ENCODE data around the gene HMBS.
"Not testable (repeated sequence)": the region's sequence is repeated elsewhere in the genome, so short reads cannot be mapped to it uniquely, and the experiment has no call there.

Gene HMBS

DNA sequence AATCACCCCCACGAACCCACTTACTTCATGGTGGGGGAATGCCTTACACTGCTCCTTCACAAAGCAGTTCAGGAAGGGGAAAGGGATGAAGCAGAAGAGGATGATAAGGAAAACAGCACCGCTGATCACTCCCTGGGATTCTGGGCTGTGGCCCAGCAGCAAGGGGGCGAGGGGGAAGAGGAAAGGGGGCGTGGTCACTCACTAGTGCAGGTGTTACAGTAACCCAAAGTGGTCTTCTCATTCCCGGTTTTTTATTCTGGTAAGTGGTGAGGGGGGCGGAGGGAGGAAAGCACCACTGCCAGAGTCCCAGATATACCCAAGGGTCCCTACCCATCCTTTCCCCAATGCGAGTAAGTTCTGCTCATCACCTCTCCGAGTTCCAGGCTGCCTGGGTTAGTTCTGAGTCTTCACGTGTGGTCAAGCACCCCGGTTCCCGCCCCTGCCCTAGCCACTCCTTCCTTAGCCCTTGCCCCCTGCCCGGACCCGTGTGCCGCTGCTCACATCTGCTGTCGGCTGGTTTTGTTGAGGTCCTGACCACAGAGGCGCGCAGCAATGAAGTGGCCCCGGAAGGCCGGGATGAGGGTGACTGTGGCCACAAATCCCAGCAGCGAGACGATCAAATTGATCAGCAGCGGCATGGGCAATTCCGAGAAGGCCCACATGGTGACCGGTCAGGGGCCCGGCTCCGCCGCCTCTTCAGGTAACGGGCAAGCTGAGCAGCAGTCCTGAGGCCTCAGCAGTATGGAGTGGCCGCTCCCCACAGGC is 16.5 kb downstream of the HMBS start:
- DNase-seq (ENCODE audit: low read depth in 2 of 2) = no peak

DNA sequence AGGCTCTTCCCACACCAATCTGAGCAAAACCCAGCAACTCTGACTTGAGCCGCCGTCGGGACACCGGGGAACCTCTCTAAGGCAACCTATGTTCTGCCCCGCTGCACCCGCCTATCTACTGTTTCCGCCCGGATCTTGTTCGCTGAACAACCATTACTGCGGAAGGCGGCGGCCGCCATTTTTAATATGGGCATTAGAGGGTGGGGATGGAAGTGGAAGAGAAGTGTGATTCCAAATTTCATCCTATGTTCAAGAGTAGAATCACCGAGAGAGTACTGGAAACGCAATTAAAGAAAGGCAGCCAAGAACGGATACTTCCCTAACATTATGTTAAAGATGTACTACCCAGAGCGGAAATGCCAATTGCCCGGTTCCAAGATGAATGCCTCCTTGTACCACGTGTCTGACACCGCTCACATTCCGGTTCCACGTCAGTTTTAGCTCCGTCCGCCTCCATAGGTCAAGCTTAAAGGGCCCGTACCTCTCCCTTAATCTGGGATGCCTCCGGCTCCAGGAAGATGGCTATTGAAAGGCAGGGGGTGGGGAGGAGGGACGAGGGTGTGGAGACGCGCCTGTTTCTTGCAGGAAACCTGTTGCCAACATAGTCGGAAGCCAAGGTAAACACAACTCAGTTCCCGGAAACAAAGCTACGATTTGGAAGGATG is 17.2 kb downstream of the HMBS start, which contains the start of gene DPAGT1:
TSS of gene DPAGT1 (minus strand) at position 95 of the 665 bp plus-strand sequence. CDS start 198 bp downstream, outside the sequence.
- DNase-seq (ENCODE audit: low read depth in 2 of 2) = peak; percentile 91 to 93

DNA sequence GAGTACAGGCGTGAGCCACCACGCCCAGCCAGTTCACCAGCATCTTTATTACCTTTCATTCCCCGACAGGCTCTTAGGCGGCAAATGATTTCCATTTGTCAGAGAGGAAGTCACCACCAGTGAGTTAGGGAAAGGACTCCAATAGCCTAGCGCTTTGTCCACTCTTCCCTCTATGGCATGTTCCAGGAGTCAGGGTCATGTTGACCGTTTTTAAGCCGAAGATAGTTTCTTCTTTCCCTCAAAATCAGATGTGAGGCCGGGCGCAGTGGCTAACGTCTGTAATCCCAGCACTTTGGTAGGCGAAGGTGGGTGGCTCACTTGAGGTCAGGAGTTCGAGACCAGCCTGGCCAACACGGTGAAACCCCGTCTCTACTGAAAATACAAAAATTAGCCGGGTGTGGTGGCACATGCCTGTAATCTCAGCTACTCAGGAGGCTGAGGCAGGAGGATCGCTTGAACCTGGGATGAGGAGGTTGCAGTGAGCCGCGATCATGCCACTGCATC is 18.5 kb downstream of the HMBS start:
- not testable (repeated sequence) for DNase-seq (ENCODE audit: low read depth in 2 of 2)

DNA sequence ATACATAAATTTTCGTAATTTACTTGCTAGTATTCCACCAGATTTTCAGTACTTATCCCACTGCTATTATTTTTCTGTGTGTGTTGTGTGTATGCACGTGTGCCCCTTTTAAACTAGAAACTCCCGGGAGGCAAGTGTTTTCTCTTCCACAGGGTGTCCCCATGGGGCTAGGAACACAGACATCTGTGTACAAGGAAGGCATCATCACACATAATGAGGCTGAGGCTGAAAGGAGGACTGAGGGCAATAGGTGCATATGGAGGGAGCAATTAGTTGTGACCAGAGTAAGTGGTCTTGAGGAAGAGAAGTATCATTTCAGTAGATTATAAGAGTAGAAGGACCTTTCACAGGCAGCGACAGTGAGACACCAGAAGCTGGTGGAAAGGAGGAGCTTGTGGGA is 19.1 kb downstream of the HMBS start:
- no peak for DNase-seq (ENCODE audit: low read depth in 2 of 2)

DNA sequence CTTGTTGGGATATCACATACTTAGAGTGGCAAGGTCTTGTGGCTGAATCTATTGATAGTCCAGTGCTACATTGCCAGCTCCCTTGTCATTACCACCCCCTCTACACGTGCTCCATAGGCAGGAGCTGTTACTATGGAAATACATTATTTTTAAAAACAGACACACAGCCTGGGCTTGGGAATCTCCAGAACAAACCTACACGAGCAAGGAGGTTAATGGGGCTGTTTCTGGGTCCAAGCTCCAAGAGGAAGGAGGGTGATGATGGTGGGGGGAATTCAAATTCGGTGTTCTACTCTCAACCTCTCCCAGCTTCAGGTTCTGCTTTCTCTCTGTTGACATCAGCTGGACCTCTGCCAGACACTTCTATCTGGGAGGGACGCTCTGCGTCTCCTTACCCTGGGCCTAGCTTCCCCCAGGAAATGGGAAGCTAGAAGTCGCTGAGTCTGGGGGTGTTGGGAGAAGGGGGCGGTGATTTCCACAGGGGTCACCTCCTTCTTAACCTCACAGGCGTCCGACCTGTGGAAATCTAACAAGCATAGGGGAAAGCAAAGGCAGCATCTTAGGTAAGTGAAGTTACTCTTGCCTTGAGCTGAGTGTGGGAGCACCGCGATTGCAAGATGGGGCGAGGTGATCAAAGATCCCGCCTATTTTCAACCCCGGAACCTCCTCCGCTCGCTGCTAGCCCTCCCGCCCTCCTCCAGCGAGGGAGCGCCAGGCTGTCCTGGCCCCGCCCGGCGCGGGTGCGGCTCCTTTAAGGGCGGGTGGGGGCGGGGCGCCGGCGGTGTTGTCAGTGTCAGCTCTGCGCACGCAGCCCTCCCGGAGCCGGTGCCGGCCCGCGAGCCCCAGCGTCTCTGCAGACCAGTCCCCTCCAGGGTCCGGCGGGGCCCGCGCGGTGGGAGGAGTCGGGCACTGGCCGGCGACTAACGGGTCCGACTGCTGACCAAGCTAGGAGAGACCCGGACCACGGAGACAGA is 22.2 kb downstream of the HMBS start, which contains the start of gene C2CD2L:
TSS of gene C2CD2L (plus strand) at position 781 of the 974 bp plus-strand sequence. CDS start 398 bp downstream, outside the sequence.
- DNase-seq (ENCODE audit: low read depth in 2 of 2) = peak; percentile 63 to 76

DNA sequence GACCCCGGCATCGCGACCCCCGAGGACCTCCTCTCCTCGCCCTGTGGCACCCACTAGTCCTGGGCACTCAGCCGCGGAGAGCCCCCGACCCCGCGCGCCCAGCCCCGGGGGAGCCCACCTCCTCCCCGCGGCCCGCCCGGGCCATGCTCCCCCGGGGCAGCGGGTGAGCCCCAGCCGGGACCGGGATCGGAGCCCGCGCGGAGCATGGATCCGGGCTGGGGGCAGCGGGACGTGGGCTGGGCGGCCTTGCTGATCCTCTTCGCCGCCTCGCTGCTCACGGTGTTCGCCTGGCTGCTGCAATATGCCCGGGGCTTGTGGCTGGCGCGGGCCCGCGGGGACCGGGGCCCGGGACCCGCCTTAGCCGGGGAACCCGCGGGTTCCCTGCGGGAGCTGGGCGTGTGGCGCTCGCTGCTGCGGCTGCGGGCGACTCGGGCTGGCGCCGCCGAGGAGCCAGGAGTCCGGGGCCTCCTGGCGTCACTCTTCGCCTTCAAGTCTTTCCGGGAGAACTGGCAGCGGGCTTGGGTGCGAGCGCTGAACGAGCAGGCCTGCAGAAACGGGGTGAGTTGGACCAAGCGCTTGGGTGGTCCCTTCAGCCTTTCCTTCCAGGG is 23.0 kb downstream of the HMBS start:
- no peak for DNase-seq (ENCODE audit: low read depth in 2 of 2)

DNA sequence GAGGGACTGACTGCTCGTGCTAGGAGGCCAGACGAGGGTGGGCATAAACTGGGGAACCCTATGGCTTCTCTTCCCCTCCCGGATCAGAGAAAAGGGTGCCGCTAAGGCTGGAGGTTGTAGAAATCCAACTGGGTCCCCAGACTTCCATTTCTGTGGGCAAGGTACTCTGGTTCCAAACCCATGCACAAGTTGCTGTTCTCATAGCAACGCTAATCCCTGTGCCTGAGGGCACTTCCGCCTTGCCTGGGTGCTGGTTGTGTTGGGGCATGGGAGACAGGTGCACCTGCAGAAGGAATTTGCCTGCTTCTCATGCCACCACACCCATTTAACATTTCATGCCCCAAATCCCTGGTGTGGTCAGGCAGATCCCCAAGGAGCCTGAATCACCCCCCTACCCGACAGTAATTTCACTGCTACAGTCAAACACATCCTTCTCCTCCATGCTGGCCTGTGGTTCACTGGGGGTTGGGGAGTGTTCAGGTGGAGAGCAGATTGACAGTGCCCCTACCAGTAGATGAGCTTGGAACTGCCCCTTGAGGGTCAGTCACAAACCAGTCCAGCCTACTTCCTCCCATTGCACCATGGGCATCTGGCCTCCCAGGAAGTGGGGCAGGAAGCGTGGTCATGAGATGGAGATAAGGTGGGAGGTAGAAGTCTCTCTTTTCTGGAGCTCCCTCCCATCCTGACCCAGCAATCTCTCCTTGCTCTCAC is 23.6 kb downstream of the HMBS start:
- no peak for DNase-seq (ENCODE audit: low read depth in 2 of 2)

DNA sequence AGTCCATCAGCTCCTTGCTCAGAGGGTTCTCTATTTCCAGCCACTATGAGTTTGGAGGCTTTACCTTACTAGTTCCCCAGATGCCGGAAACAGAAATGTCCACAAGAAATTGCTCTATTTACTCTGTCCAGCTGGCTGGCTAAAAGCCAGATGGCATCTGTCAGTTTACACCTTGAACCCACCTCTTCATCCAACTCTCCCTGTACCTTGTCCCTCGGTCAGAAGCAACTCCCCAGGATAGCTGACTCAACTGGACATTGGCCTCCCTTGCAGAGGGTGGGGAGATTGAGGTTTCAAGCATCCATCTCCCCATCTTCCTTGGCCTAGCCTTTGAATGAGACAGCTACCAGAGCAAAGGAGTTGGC is 24.2 kb downstream of the HMBS start:
- no peak for DNase-seq (ENCODE audit: low read depth in 2 of 2)

DNA sequence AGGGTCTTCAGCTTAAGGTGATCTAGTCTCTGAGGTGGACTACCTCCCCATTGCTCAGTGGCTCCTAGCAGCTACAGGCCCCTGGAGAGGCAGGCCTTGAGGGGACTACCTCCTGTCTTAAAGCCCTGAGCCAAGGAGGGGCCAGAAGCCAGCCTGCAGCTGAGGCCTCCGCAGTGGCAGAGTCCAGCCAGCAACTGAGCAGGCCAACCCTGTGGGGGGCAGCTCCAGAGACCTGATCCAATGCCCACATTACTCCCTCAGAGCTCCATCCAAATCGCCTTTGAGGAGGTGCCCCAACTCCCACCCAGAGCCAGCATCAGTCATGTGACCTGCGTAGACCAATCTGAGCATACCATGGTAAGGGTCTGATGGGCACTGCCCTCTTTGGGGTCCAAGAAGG is 25.2 kb downstream of the HMBS start:
- DNase-seq (ENCODE audit: low read depth in 2 of 2) = no peak

DNA sequence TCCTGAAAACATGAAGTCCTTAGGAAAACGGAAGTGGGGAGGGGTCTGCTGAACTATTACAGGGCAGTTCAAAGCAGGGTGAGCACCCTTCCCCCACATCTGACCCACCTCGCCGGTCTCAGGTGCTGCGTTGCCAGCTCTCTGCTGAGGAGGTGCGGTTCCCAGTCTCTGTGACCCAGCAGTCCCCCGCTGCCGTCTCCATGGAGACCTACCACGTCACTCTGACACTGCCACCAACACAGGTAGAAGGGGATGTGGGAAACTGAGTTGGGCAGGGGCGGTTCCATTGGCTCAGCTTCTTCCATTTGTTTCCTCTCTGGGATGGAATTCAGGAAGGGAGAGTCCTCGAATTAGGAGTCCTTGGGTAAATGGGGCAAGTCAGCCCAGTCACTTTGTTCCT is 25.8 kb downstream of the HMBS start:
- no peak for DNase-seq (ENCODE audit: low read depth in 2 of 2)

DNA sequence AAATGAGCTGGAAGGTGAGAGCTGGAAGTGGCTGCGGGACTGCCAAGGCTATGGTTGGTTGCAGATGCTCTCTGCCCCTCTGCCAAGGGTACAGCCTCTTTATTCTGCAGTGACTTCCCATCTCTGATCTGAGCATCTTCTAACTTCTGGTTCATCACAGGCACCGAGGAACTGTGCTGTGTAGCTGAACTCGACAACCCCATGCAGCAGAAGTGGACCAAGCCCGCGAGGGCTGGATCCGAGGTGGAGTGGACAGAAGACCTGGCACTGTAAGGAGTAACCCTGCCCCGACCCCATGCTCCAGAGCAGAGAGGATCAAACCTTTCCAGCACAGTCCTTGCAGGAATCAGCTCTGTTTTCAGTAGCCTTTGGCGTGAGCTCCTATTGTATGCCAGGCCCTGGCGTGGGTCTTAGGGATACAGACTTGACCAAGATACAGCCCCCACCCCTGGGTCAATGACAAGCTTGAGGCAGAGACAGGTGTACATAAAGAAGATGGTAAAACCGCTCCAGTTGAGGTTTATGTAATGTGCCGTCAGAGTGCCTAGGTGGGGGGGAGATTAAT is 26.8 kb downstream of the HMBS start:
- no peak for DNase-seq (ENCODE audit: low read depth in 2 of 2)

DNA sequence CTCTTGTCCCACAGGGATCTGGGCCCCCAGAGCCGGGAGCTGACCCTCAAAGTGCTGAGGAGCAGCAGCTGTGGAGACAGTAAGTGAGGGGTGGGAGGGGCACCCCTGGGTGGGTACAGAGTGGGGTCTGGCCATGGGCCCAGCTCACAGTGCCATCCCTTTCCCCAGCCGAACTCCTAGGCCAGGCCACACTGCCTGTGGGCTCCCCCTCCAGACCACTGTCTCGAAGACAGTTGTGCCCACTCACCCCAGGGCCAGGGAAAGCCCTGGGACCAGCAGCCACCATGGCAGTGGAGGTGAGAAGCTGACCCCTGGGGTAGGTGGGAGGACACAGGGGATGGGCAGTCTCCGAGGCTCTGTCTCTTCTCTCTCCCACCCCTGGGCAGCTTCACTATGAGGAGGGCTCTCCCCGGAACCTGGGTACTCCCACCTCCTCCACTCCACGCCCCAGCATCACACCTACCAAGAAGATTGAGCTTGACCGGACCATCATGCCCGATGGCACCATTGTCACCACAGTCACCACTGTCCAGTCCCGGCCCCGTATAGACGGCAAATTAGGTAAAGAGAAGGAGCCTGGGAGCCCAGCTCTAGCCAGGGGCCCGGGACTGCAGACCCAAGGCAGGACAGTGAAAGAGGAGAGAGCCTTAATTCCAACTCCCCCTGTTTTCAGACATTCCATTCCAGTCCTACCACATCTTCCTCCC is 27.8 kb downstream of the HMBS start:
- DNase-seq (ENCODE audit: low read depth in 2 of 2) = no peak

DNA sequence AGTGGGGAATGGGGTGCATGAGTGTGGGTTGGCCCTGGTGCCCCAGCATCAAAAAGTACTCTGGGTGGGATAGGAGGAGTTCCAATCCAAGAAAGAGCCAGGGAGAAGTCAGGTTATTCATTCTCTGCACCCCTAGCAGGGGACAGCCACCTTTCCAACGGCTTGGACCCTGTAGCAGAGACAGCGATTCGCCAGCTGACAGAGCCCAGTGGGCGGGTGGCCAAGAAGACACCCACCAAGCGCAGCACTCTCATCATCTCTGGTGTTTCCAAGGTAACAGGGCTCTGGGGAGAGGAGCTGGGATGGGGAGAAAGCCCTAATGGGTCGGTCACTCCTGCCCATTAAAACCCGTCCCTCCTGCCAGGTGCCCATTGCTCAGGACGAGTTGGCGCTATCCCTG is 29.0 kb downstream of the HMBS start:
- DNase-seq (ENCODE audit: low read depth in 2 of 2) = no peak

DNA sequence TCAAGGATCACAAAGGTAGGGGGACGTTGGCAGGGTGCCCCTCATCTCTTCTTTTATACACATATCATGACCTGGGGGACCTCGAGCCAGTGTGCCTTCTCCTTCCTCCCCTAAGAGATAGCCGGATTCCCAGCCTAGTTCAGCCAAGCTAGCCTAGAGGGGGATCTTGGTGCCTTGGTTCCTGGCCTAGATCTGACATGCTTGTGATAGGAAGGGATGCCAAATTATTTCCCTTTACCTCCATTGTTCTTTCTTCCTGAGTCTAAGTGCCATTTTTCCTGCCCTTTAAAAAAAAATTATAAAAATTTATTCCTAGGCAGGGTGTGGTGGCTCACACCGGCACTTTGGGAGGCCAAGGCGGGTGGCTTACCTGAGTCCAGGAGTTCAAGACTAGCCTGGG is 29.7 kb downstream of the HMBS start:
- DNase-seq (ENCODE audit: low read depth in 2 of 2) = no peak

DNA sequence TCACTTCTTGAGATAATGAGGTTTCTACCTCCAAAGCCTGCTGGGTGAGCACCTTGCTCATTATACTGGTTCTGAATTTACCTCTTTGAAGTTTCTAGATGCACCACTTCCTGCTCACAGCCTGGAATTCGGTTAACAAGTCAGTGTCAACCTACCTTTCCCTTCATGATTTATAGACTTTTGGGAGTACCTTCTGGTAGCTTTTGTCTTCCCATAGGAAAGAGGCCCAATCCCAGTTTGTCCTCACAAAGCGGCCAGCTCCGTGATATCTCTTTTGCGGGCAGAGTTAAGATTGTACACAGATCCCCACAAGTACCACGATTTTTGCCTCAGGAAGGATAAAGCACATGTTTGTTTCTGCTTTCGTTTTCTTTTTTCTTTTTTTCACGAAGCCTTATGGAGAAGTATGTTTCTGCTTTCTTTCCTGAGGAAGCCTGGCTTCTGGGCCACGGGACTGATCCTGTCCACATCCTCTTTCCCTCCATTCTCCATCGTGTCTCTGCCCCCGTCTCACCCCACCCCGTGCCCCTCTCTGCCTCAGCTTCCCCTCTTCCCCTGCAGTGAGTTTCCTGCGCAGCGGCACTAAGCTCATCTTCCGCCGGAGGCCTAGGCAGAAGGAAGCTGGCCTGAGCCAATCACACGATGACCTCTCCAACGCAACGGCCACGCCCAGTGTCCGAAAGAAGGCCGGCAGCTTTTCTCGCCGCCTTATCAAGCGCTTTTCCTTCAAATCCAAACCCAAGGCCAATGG is 31.0 kb downstream of the HMBS start:
- DNase-seq (ENCODE audit: low read depth in 2 of 2) = no peak

DNA sequence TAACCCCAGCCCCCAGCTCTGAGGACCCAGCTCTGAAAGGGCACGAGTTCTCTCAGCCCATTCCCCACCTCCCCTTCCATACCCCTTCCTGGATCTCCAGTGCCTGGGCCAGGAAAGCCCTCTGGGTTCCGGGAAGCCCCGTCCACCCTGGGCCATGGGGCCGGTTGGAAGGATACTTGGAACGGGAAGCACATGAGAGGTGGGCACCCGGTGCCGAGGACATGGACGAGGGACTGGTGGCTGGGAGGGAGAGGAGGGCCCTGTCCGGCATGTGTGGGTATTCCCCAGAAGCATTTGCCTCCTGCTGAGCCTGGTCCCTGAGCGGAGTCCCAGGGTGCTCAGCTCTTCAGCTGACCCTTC is 31.5 kb downstream of the HMBS start:
- no peak for DNase-seq (ENCODE audit: low read depth in 2 of 2)

DNA sequence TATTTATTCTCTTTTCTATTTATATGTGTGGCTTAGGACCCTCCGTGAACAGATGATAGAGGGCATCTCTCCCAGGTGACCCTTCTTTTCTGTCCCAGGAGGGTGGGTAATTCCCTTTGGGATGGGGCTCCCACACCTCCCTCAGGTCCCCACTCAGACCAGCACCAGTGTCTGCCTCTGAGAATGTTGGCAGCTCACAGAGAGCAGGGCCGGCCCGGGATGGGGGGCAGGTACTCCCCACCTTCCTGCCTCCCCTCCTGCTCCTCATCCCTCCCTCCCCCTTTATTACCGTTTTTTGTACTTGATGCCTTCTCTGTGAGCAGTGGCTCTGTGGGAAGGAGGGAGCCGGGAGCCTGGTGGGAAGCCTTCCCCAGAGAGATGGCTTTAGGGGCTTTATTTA is 31.9 kb downstream of the HMBS start:
- no peak for DNase-seq (ENCODE audit: low read depth in 2 of 2)

DNA sequence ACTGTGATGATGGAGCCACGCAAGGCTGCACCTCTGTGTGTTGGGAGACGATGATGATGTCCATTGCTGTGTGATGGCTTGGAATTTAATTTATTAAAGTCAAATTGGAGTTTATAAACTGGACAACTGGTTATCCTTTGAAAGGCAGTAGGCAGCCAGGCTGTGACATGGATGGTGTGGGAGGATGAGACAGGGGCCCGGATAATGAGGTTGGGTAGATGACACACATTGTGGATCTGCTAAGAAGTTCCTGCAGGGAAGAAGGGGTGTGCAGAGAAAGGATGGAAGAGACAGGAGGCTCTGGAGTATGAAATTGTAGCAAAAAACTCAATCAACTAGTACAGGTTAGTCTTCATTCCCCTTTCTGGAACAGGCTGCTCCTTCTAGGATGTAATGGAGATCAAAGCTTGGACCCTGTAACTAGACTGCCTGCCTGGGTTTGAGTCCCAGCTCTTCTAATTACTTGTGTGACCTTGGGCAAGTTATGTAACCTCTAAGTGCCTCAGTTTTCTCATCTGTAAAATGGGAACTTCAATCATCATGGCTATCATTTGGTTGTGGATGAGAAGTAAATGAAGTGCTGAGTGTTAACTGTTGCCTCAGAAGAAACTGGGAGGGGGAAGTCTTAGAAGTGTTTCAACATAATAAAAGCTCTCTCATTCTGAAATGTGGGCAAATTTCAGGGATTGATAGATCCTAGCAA is 32.5 kb downstream of the HMBS start:
- no peak for DNase-seq (ENCODE audit: low read depth in 2 of 2)

DNA sequence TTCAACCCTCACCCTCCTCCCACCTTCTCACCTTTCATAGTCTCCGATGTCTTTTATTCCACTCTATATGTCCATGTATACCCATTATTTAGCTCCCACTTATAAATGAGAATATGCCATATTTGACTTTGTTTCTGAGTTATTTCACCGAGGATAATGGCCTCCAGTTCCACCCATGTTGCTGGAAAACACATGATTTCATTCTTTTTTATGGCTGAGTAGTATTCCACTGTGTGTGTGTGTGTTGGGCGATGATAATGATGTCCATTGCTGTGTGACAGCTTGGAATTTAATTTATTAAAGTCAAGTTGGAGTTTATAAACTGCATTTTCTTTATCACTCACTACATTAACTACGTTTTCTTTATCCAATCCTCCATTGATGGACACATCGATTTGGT is 33.5 kb downstream of the HMBS start:
- no peak for DNase-seq (ENCODE audit: low read depth in 2 of 2)

Data from fibroblast of skin of left biceps (primary cell).